Trophoblast cell (in vitro differentiated cells and primary cell): ENCODE data around the gene MNX1.

Source experiments
- DNase-seq, 2 donors: peaks; one replicate each; pipeline ENCODE4 v3.0.0-alpha.2; 2016
- H2AFZ ChIP-seq: 2 replicates; pipeline ENCODE4 v1.6.1; 2013; ENCODE audit warnings: low read length, moderate library complexity, mild to moderate bottlenecking; ENCODE audit not compliant: insufficient read depth, poor library complexity
- H2AK5ac ChIP-seq: 2 replicates; pipeline ENCODE4 v1.6.1; 2013; ENCODE audit warnings: mild to moderate bottlenecking, low read length
- H2BK120ac ChIP-seq: 2 replicates; pipeline ENCODE4 v1.6.1; 2013; ENCODE audit warnings: low read length, mild to moderate bottlenecking, moderate library complexity; ENCODE audit not compliant: insufficient read depth, poor library complexity
- H2BK12ac ChIP-seq: 2 replicates; pipeline ENCODE4 v1.6.1; 2013; ENCODE audit warnings: mild to moderate bottlenecking, low read length, moderate library complexity
- H2BK5ac ChIP-seq: 2 replicates; pipeline ENCODE4 v1.6.1; 2013; ENCODE audit warnings: low read length, low read depth, moderate library complexity, mild to moderate bottlenecking; ENCODE audit not compliant: poor library complexity
- H3K14ac ChIP-seq: 2 replicates; pipeline ENCODE4 v1.6.1; 2013; ENCODE audit warnings: mild to moderate bottlenecking, low read length
- H3K18ac ChIP-seq: 2 replicates; pipeline ENCODE4 v1.6.1; 2013; ENCODE audit warnings: mild to moderate bottlenecking, low read length
- H3K23ac ChIP-seq: 2 replicates; pipeline ENCODE4 v1.6.1; 2013; ENCODE audit warnings: low read length
- H3K27ac ChIP-seq: 2 replicates; pipeline ENCODE4 v1.5.1; 2013; ENCODE audit warnings: low read depth, mild to moderate bottlenecking, inconsistent platforms, low read length, moderate library complexity
- H3K27me3 ChIP-seq: 2 replicates; pipeline ENCODE4 v1.6.1; 2013; ENCODE audit warnings: inconsistent platforms, mild to moderate bottlenecking, low read length, moderate library complexity; ENCODE audit not compliant: insufficient read depth
- H3K36me3 ChIP-seq, 2 experiments: 1 replicate in 1 of 2; 2 replicates in 1 of 2; pipeline ENCODE4 v1.6.1; 2013; ENCODE audit warnings: low read length in 2 of 2, mild to moderate bottlenecking in 2 of 2, moderate library complexity in 1 of 2; ENCODE audit not compliant: insufficient read depth in 2 of 2, control insufficient read depth in 1 of 2
- H3K4ac ChIP-seq: 2 replicates; pipeline ENCODE4 v1.6.1; 2013; ENCODE audit warnings: low read depth, mild to moderate bottlenecking, low read length, moderate library complexity
- H3K4me1 ChIP-seq, 2 experiments: 1 replicate in 1 of 2; 2 replicates in 1 of 2; pipeline ENCODE4 v1.6.1; 2013; ENCODE audit warnings: low read length in 2 of 2, mild to moderate bottlenecking in 2 of 2, moderate library complexity in 1 of 2; ENCODE audit not compliant: insufficient read depth in 2 of 2, control insufficient read depth in 1 of 2
- H3K4me2 ChIP-seq: 2 replicates; pipeline ENCODE4 v1.6.1; 2013; ENCODE audit warnings: inconsistent platforms, mild to moderate bottlenecking, low read length, moderate library complexity
- H3K4me3 ChIP-seq: 2 replicates; pipeline ENCODE4 v1.5.1; 2013; ENCODE audit warnings: mild to moderate bottlenecking, low read depth, low read length, inconsistent platforms
- H3K79me1 ChIP-seq: one replicate; pipeline ENCODE4 v1.6.1; 2013; ENCODE audit warnings: low read length
- H3K79me2 ChIP-seq: 2 replicates; pipeline ENCODE4 v1.6.1; 2013; ENCODE audit warnings: low read length, mild to moderate bottlenecking; ENCODE audit not compliant: control insufficient read depth, insufficient read depth, poor library complexity
- H3K9ac ChIP-seq: 2 replicates; pipeline ENCODE4 v1.6.1; 2013; ENCODE audit warnings: mild to moderate bottlenecking, low read length
- H3K9me3 ChIP-seq: 2 replicates; pipeline ENCODE4 v1.6.1; 2013; ENCODE audit warnings: low read depth, mild to moderate bottlenecking, control low read depth, inconsistent platforms, low read length; ENCODE audit not compliant: insufficient read depth
- H4K12ac ChIP-seq: 2 replicates; pipeline ENCODE4 v1.6.1; 2013; ENCODE audit warnings: low read depth, mild to moderate bottlenecking, low read length, moderate library complexity
- H4K8ac ChIP-seq: 2 replicates; pipeline ENCODE4 v1.6.1; 2013; ENCODE audit warnings: low read depth, mild to moderate bottlenecking, low read length, moderate library complexity
- H4K91ac ChIP-seq: one replicate; pipeline ENCODE4 v1.6.1; 2013; ENCODE audit warnings: low read depth, mild to moderate bottlenecking, low read length, moderate library complexity
- WGBS: extraction: QIAGEN DNeasy Blood & Tissue Kit; methylation state at CpG from one replicate; pipeline ENCODE4 v1.1.7; 2013; ENCODE audit warnings: missing lambda C conversion rate; ENCODE audit not compliant: insufficient read length, insufficient coverage; ENCODE audit errors: extremely low coverage; 5-methylcytosine and 5-hydroxymethylcytosine counted together

MNX1 gene

DNA sequence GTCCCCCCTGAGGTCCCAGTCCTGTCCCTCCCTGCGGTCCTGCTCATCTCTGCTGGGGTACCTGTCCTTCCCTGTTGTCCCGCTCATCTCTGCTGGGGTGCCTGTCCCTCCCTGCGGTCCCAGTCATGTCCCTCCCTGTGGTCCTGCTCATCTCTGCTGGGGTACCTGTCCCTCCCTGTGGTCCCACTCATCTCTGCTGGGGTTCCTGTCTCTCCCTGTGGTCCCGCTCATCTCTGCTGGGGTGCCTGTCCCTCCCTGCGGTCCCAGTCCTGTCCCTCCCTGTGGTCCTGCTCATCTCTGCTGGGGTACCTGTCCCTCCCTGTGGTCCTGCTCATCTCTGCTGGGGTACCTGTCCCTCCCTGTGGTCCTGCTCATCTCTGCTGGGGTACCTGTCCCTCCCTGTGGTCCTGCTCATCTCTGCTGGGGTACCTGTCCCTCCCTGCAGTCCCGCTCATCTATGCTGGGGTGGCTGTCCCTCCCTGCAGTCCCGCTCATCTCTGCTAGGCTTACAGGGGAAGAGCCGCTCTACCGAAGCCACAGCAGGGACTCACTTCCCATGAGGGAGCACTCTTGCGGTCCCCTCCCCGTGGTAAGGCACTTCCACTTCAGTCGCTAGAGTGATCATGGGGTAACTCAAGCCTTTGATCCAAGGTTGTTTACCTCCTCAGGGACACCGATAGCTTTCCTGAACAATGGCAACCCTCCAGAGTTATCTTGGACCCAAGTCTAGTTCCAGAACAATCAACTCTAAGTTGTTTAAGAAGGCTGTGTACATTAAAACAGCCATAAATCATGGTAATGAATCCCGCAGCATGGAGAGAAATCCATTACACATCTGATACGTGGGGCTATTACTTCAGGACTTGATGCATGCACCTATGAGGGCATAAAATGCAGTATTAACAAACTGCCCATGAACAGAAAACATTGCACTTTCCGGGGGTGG is 46.8 kb upstream of the MNX1 start:
- H3K79me1 ChIP-seq: no peaks in the 10 kb centered on the region
- no peak overlapping the region for H2BK120ac ChIP-seq
- H3K9ac ChIP-seq: no peak overlapping the region
- H3K4me3 ChIP-seq: no peak overlapping the region
- H3K23ac ChIP-seq: no peak overlapping the region
- no peak overlapping the region for H3K14ac ChIP-seq
- no peak overlapping the region for H3K4ac ChIP-seq
- DNase-seq: no peak
- no peaks in the 10 kb centered on the region for H3K36me3 ChIP-seq
- no peak overlapping the region for H4K91ac ChIP-seq
- H4K12ac ChIP-seq: no peak overlapping the region
- H4K8ac ChIP-seq: no peak overlapping the region
- no peak overlapping the region for H3K27ac ChIP-seq
- WGBS: no CpG with 5 or more reads among the region's 16 CpGs
- H2AK5ac ChIP-seq: no peak overlapping the region
- no peaks in the 10 kb centered on the region for H3K79me2 ChIP-seq
- no peak overlapping the region for H2AFZ ChIP-seq
- no peak overlapping the region for H2BK12ac ChIP-seq
- no peak overlapping the region for H3K18ac ChIP-seq
- H3K27me3 ChIP-seq: no peaks in the 10 kb centered on the region
- H2BK5ac ChIP-seq: no peak overlapping the region
- no peaks in the 10 kb centered on the region for H3K4me1 ChIP-seq
- no peak overlapping the region for H3K4me2 ChIP-seq
- peaks cover 3% of the 10 kb centered on the region for H3K9me3 ChIP-seq

DNA sequence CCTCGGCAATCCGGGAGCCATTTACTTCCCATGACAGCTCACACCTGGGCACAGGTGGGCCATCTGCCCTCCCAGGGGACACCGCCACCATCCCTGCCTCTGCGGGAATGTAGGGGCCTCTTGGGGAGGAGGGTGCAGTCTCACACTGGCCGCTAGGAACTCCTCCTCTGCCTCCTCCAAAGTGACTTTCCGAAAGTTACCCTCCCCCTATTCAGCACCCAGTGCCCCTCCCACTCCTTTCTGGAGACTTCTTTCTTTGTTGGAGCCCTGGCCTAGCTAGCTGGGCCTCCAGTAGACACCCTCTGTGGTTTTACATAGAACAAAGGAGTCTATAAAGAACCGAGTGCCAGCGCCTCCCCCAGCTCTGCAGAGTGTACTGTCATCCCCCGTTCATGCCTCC is 45.8 kb upstream of the MNX1 start:
- H3K9ac ChIP-seq: no peak overlapping the region
- H2BK5ac ChIP-seq: no peak overlapping the region
- no peak overlapping the region for H3K23ac ChIP-seq
- no peak overlapping the region for H2AFZ ChIP-seq
- H4K91ac ChIP-seq: no peak overlapping the region
- H4K12ac ChIP-seq: no peak overlapping the region
- no peak overlapping the region for H3K4me2 ChIP-seq
- no peaks in the 10 kb centered on the region for H3K27me3 ChIP-seq
- no peaks in the 10 kb centered on the region for H3K36me3 ChIP-seq
- no peaks in the 10 kb centered on the region for H3K4me1 ChIP-seq
- H2BK12ac ChIP-seq: no peak overlapping the region
- H3K4ac ChIP-seq: no peak overlapping the region
- H3K27ac ChIP-seq: no peak overlapping the region
- H3K14ac ChIP-seq: no peak overlapping the region
- no CpG with 5 or more reads among the region's 9 CpGs for WGBS
- H2AK5ac ChIP-seq: no peak overlapping the region
- H4K8ac ChIP-seq: no peak overlapping the region
- no peak overlapping the region for H2BK120ac ChIP-seq
- H3K79me2 ChIP-seq: no peaks in the 10 kb centered on the region
- H3K79me1 ChIP-seq: no peaks in the 10 kb centered on the region
- DNase-seq: no peak
- H3K4me3 ChIP-seq: no peak overlapping the region
- no peak overlapping the region for H3K18ac ChIP-seq
- peaks cover 2% of the 10 kb centered on the region for H3K9me3 ChIP-seq

DNA sequence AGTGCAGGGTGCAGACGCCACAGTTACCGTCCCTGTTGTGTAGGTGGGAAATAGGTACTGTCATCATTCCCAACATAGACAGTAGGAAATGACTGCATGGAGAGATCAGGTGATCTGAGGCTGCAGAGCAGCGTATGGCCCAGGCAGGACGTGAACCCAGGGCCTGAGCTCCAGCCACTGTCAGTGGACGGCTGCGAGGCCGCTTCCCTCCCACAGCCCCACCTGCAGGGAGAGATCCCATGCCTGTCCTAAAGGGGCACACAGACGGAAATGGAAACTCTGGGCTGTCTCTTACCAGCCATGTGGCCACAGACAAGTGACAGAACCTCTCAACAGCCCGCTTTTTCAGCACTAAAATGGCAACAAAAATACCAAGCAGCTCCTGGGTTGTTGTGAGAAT is 44.5 kb upstream of the MNX1 start:
- H3K4me3 ChIP-seq: peak overlapping the region; percentile 53
- H2BK5ac ChIP-seq: no peak overlapping the region
- H3K14ac ChIP-seq: no peak overlapping the region
- H2AFZ ChIP-seq: no peak overlapping the region
- no peak overlapping the region for H2AK5ac ChIP-seq
- DNase-seq: no peak
- H3K27ac ChIP-seq: no peak overlapping the region
- no CpG with 5 or more reads among the region's 9 CpGs for WGBS
- no peak overlapping the region for H3K4ac ChIP-seq
- no peak overlapping the region for H4K12ac ChIP-seq
- H2BK120ac ChIP-seq: no peak overlapping the region
- no peak overlapping the region for H4K91ac ChIP-seq
- no peak overlapping the region for H3K23ac ChIP-seq
- no peak overlapping the region for H3K18ac ChIP-seq
- H3K4me1 ChIP-seq: no peaks in the 10 kb centered on the region
- no peak overlapping the region for H3K4me2 ChIP-seq
- no peaks in the 10 kb centered on the region for H3K36me3 ChIP-seq
- no peak overlapping the region for H3K9ac ChIP-seq
- no peaks in the 10 kb centered on the region for H3K79me2 ChIP-seq
- H3K79me1 ChIP-seq: no peaks in the 10 kb centered on the region
- H4K8ac ChIP-seq: no peak overlapping the region
- no peak overlapping the region for H2BK12ac ChIP-seq
- H3K9me3 ChIP-seq: peaks cover 2% of the 10 kb centered on the region
- no peaks in the 10 kb centered on the region for H3K27me3 ChIP-seq

- Histone ChIP-seq H3K27ac (no peak overlapping the region), H4K8ac (no peak overlapping the region), H4K91ac (no peak overlapping the region), H3K14ac (no peak overlapping the region), H3K9ac (no peak overlapping the region), H3K79me2 (no peaks in the 10 kb centered on the region), H2BK12ac (no peak overlapping the region), H3K4me2 (no peak overlapping the region), H3K23ac (no peak overlapping the region), H3K36me3 (no peaks in the 10 kb centered on the region), H2BK120ac (no peak overlapping the region), H4K12ac (no peak overlapping the region), H2AFZ (no peak overlapping the region), H3K18ac (no peak overlapping the region), H3K27me3 (no peaks in the 10 kb centered on the region), H3K4me3 (no peak overlapping the region), H3K9me3 (no peaks in the 10 kb centered on the region), H3K79me1 (no peaks in the 10 kb centered on the region), H2AK5ac (no peak overlapping the region), H2BK5ac (no peak overlapping the region), H3K4me1 (no peaks in the 10 kb centered on the region), H3K4ac (no peak overlapping the region)
- WGBS: no CpG with 5 or more reads among the region's 5 CpGs
- no peak for DNase-seq
These were observed 42.7 kb upstream of the MNX1 start for GRCh38 chr7:157053118-157053517.
